Measurements from ENCODE around the gene KDELR1. TPM values are rescaled to one million over a fixed set of nuclear protein-coding genes. Genes with fewer than 3 reads are reported as not detected.
A peak's percentile ranks its signal among the peaks of the same experiment; 100 is the strongest.

KDELR1 gene
- 10 to 100 TPM; 64.8 to 72.2 TPM for total RNA-seq

- H3K4me3 Mint-ChIP-seq = peak within 1 kb of the TSS; percentile 93
- ATAC-seq = peak; percentile 79
- peaks cover 32% of the 10 kb centered on the region for H3K27me3 Mint-ChIP-seq
- H3K27ac Mint-ChIP-seq = peak within 1 kb of the TSS; percentile 92
- no peaks in the 10 kb centered on the region for H3K9me3 Mint-ChIP-seq (ENCODE audit: low read depth)
- peak; percentile 77 for DNase-seq
- CTCF ChIA-PET = interaction anchor here (0.6 to 2.2 kb wide), 46 partner anchors 10 to 541 kb away, joined by 3 to 67 read pairs (median 4); partner anchors contain the start of genes GRWD1, NUCB1, SYNGR4 and TMEM143
- H3K36me3 Mint-ChIP-seq = peaks cover 16% of the 10 kb centered on the region
- peaks cover 21% of the 10 kb centered on the region for H3K4me1 Mint-ChIP-seq
Observed at GRCh38 chr19:48391100-48392005, at the start of gene KDELR1. Gene KDELR1, minus strand, starts transcription at chr19:48391551. Its CDS starts 193 bp downstream, at chr19:48391358.

- Mint-ChIP-seq H3K27me3 (peaks cover 25% of the 10 kb centered on the region), H3K36me3 (no peaks in the 10 kb centered on the region), H3K4me3 (no peak overlapping the region), H3K4me1 (peaks cover 3% of the 10 kb centered on the region), H3K9me3 (ENCODE audit: low read depth) (no peaks in the 10 kb centered on the region), H3K27ac (no peak overlapping the region)
- CTCF ChIA-PET = no interaction called here
- ATAC-seq (no peak), DNase-seq (no peak)
Observed at GRCh38 chr19:48436586-48436985, 45.2 kb upstream of the KDELR1 start.

GRCh38 chr19:48433337-48433736 lies 42.0 kb upstream of the KDELR1 start:
- Mint-ChIP-seq H3K4me1 (peaks cover 3% of the 10 kb centered on the region), H3K27me3 (peaks cover 19% of the 10 kb centered on the region), H3K36me3 (no peaks in the 10 kb centered on the region), H3K4me3 (no peak overlapping the region), H3K27ac (no peak overlapping the region), H3K9me3 (ENCODE audit: low read depth) (no peaks in the 10 kb centered on the region)
- CTCF ChIA-PET = interaction anchor here (1.5 kb wide), 1 partner anchor 10 kb away, joined by 3 read pairs; no protein-coding TSS in a partner anchor
- DNase-seq (no peak), ATAC-seq (no peak)

GRCh38 chr19:48428670-48429069 lies 37.3 kb upstream of the KDELR1 start:
- DNase-seq (no peak), ATAC-seq (no peak)
- Mint-ChIP-seq H3K4me3 (no peak overlapping the region), H3K36me3 (no peaks in the 10 kb centered on the region), H3K4me1 (peaks cover 8% of the 10 kb centered on the region), H3K27me3 (peaks cover 2% of the 10 kb centered on the region), H3K9me3 (ENCODE audit: low read depth) (no peaks in the 10 kb centered on the region), H3K27ac (no peak overlapping the region)
- CTCF ChIA-PET = interaction anchor here (0.6 to 1.0 kb wide), 2 partner anchors 37 to 156 kb away, joined by 3 to 4 read pairs; partner anchors contain the start of gene KDELR1

- no peak overlapping the region for H3K4me3 Mint-ChIP-seq
- H3K27me3 Mint-ChIP-seq = peaks cover 5% of the 10 kb centered on the region
- peak; percentile 65 for ATAC-seq
- CTCF ChIA-PET = interaction anchor here (0.7 kb wide), 1 partner anchor 135 kb away, joined by 3 read pairs; no protein-coding TSS in a partner anchor
- H3K27ac Mint-ChIP-seq = no peak overlapping the region
- H3K36me3 Mint-ChIP-seq = no peaks in the 10 kb centered on the region
- DNase-seq = no peak
- H3K9me3 Mint-ChIP-seq (ENCODE audit: low read depth) = no peaks in the 10 kb centered on the region
- peaks cover 5% of the 10 kb centered on the region for H3K4me1 Mint-ChIP-seq
Observed at GRCh38 chr19:48424694-48425219, 33.4 kb upstream of the KDELR1 start.

- no peak for DNase-seq
- H3K4me1 Mint-ChIP-seq = peaks cover 24% of the 10 kb centered on the region
- no peak for ATAC-seq
- CTCF ChIA-PET = interaction anchor here (4.5 kb wide), 1 partner anchor 30 kb away, joined by 16 read pairs; the partner anchor contains the start of gene KDELR1
- H3K27ac Mint-ChIP-seq = no peak overlapping the region
- H3K36me3 Mint-ChIP-seq = no peaks in the 10 kb centered on the region
- H3K4me3 Mint-ChIP-seq = no peak overlapping the region
- H3K27me3 Mint-ChIP-seq = peaks cover 11% of the 10 kb centered on the region
- H3K9me3 Mint-ChIP-seq (ENCODE audit: low read depth) = no peaks in the 10 kb centered on the region
Observed at GRCh38 chr19:48421548-48421947, 30.2 kb upstream of the KDELR1 start.

- Mint-ChIP-seq H3K4me1 (peaks cover 35% of the 10 kb centered on the region), H3K9me3 (ENCODE audit: low read depth) (no peaks in the 10 kb centered on the region), H3K36me3 (no peaks in the 10 kb centered on the region), H3K27ac (peak overlapping the region; percentile 89), H3K4me3 (peak overlapping the region; percentile 74), H3K27me3 (peaks cover 25% of the 10 kb centered on the region)
- DNase-seq (peak; percentile 90), ATAC-seq (peak; percentile 86)
- CTCF ChIA-PET = interaction anchor here (0.7 to 4.5 kb wide), 5 partner anchors 14 to 187 kb away, joined by 3 to 16 read pairs (median 4); partner anchors contain the start of gene KDELR1
Observed at GRCh38 chr19:48419158-48419920, 28.0 kb upstream of the KDELR1 start.

- DNase-seq = peak; percentile 60
- H3K27ac Mint-ChIP-seq = peak overlapping the region; percentile 89
- peaks cover 40% of the 10 kb centered on the region for H3K4me1 Mint-ChIP-seq
- peaks cover 33% of the 10 kb centered on the region for H3K27me3 Mint-ChIP-seq
- H3K4me3 Mint-ChIP-seq = peak overlapping the region; percentile 74
- no peaks in the 10 kb centered on the region for H3K36me3 Mint-ChIP-seq
- H3K9me3 Mint-ChIP-seq (ENCODE audit: low read depth) = no peaks in the 10 kb centered on the region
- peak; percentile 17 for ATAC-seq
- CTCF ChIA-PET = interaction anchor here (0.5 to 4.5 kb wide), 6 partner anchors 13 to 187 kb away, joined by 3 to 16 read pairs (median 4); partner anchors contain the start of gene KDELR1
Observed at GRCh38 chr19:48418317-48419064, 27.1 kb upstream of the KDELR1 start.

GRCh38 chr19:48417421-48417820 lies 26.1 kb upstream of the KDELR1 start:
- CTCF ChIA-PET = interaction anchor here (0.6 to 4.5 kb wide), 2 partner anchors 26 to 73 kb away, joined by 3 to 16 read pairs; partner anchors contain the start of gene KDELR1
- Mint-ChIP-seq H3K36me3 (no peaks in the 10 kb centered on the region), H3K4me3 (no peak overlapping the region), H3K9me3 (ENCODE audit: low read depth) (no peaks in the 10 kb centered on the region), H3K27ac (no peak overlapping the region), H3K4me1 (peaks cover 40% of the 10 kb centered on the region), H3K27me3 (peaks cover 32% of the 10 kb centered on the region)
- no peak for DNase-seq
- no peak for ATAC-seq

GRCh38 chr19:48415806-48416221 lies 24.5 kb upstream of the KDELR1 start:
- Mint-ChIP-seq H3K4me1 (peaks cover 40% of the 10 kb centered on the region), H3K9me3 (ENCODE audit: low read depth) (no peaks in the 10 kb centered on the region), H3K27ac (no peak overlapping the region), H3K36me3 (no peaks in the 10 kb centered on the region), H3K27me3 (peaks cover 32% of the 10 kb centered on the region), H3K4me3 (peak overlapping the region; percentile 45)
- ATAC-seq = no peak
- DNase-seq = no peak
- CTCF ChIA-PET = no interaction called here

- Mint-ChIP-seq H3K36me3 (no peaks in the 10 kb centered on the region), H3K4me3 (peak overlapping the region; percentile 45), H3K9me3 (ENCODE audit: low read depth) (no peaks in the 10 kb centered on the region), H3K4me1 (peaks cover 40% of the 10 kb centered on the region), H3K27me3 (peaks cover 32% of the 10 kb centered on the region), H3K27ac (no peak overlapping the region)
- DNase-seq = peak; percentile 93
- ATAC-seq = peak; percentile 62
- CTCF ChIA-PET = interaction anchor here (1.0 to 2.3 kb wide), 5 partner anchors 12 to 169 kb away, joined by 4 to 9 read pairs (median 5); partner anchors contain the start of genes KDELR1, SYNGR4 and TMEM143
Observed at GRCh38 chr19:48415395-48415794, 24.0 kb upstream of the KDELR1 start.

GRCh38 chr19:48413879-48414587 lies 22.7 kb upstream of the KDELR1 start:
- CTCF ChIA-PET = interaction anchor here (1.0 to 2.3 kb wide), 7 partner anchors 8 to 170 kb away, joined by 3 to 9 read pairs (median 5); partner anchors contain the start of genes KDELR1, SYNGR4 and TMEM143

More at GRCh38 chr19:48413879-48414587, 22.7 kb upstream of the KDELR1 start:
- ATAC-seq = no peak
- Mint-ChIP-seq H3K36me3 (no peaks in the 10 kb centered on the region), H3K27ac (no peak overlapping the region), H3K27me3 (peaks cover 32% of the 10 kb centered on the region), H3K4me3 (no peak overlapping the region), H3K4me1 (peaks cover 36% of the 10 kb centered on the region), H3K9me3 (ENCODE audit: low read depth) (no peaks in the 10 kb centered on the region)
- DNase-seq = no peak

Data from activated CD8-positive, alpha-beta memory T cell treated with anti-CD3 and anti-CD28 coated beads, Interleukin-2, amount 10 ng/mL, durations not matched to agents 7 days and 5 days (primary cell).